ENCODE data around the gene RIC1.
"Not testable (repeated sequence)": the region's sequence is repeated elsewhere in the genome, so short reads cannot be mapped to it uniquely, and the experiment has no call there.

DNA sequence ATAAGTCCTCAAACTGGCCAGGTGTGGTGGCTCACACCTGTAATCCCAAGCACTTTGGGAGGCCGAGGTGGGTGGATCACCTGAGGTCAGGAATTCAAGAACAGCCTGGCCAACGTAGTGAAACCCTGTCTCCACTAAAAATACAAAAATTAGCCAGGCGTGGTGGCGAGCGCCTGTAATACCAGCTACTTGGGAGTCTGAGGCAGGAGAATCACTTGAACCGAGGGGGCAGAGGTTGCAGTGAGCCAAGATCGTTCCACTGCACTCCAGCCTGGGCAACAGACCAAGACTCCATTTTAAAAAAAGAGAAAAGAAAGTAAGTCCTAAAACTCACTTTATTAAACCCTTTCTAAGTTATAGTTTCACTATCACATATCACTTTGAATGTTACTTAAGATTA is 171.5 kb downstream of the RIC1 start:
- TF ChIP-seq POLR2AphosphoS5 (IDR thresholded peaks at IDR 0.05; ENCODE audit: low read depth, low read length); JUND (IDR thresholded peaks at IDR 0.05); SIN3A (IDR thresholded peaks at IDR 0.05; ENCODE audit: low read depth); ELF1 (IDR thresholded peaks at IDR 0.05; ENCODE audit: borderline replicate concordance, low read depth); YY1 (IDR thresholded peaks at IDR 0.05; ENCODE audit: extremely low read depth, insufficient replicate concordance, low read depth, low read length); POLR2A (IDR thresholded peaks at IDR 0.05; ENCODE audit: borderline replicate concordance, extremely low read depth, insufficient read depth, insufficient read length); ATF3 (IDR thresholded peaks at IDR 0.05); EZH2phosphoT487 (IDR thresholded peaks at IDR 0.05; ENCODE audit: borderline replicate concordance); RAD21 (IDR thresholded peaks at IDR 0.05; ENCODE audit: low read depth): not testable (repeated sequence)
- TF ChIP-seq, protein P1, sequence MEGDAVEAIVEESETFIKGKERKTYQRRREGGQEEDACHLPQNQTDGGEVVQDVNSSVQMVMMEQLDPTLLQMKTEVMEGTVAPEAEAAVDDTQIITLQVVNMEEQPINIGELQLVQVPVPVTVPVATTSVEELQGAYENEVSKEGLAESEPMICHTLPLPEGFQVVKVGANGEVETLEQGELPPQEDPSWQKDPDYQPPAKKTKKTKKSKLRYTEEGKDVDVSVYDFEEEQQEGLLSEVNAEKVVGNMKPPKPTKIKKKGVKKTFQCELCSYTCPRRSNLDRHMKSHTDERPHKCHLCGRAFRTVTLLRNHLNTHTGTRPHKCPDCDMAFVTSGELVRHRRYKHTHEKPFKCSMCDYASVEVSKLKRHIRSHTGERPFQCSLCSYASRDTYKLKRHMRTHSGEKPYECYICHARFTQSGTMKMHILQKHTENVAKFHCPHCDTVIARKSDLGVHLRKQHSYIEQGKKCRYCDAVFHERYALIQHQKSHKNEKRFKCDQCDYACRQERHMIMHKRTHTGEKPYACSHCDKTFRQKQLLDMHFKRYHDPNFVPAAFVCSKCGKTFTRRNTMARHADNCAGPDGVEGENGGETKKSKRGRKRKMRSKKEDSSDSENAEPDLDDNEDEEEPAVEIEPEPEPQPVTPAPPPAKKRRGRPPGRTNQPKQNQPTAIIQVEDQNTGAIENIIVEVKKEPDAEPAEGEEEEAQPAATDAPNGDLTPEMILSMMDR (IDR thresholded peaks at IDR 0.05 in 2 of 3, conservative IDR thresholded peaks at IDR 0.05 in 1 of 3; ENCODE audit: borderline replicate concordance in 1 of 3, insufficient read depth in 1 of 3, low read depth in 2 of 3, low read length in 2 of 3), result not testable (repeated sequence)

All from HCT116 (cell line).